Esophagus squamous epithelium (tissue), 4 donors: ENCODE results near the gene DYRK1A.

Experiments
- CTCF ChIP-seq, 6 experiments: fragments of 450-650 bp in 4 of 6; fragments of 200-600 bp in 2 of 6; sonication (generic) in 2 of 6; IDR thresholded peaks; one replicate each; pipeline ENCODE4 v1.5.1; 2016 to 2019; ENCODE audit warnings: antibody characterized with exemption in 6 of 6, mild to moderate bottlenecking in 4 of 6, moderate library complexity in 4 of 6
- POLR2A ChIP-seq, 4 donors: fragments of 450-650 bp; IDR thresholded peaks; one replicate each; pipeline ENCODE4 v1.6.1; 2017; ENCODE audit warnings: antibody characterized with exemption in 4 of 4, mild to moderate bottlenecking in 4 of 4, moderate library complexity in 3 of 4

- TF ChIP-seq POLR2A (IDR thresholded peaks at IDR 0.05) (no peak), CTCF (IDR thresholded peaks at IDR 0.05) (no peak)
Measured at GRCh38 chr21:37531431-37531932, 164.9 kb downstream of the DYRK1A start.
